Fibroblast of lung (primary cell): ENCODE results near the gene BTBD16. TPM values are rescaled to one million over a fixed set of nuclear protein-coding genes. Genes with fewer than 3 reads are reported as not detected.

Experiments
- DNase-seq, 2 donors: peaks; one replicate each; pipeline versions ENCODE4 v3.0.0 to v3.0.0-alpha.2; 2010; ENCODE audit warnings: low read depth in 2 of 2
- H2AFZ ChIP-seq: 2 replicates; pipeline ENCODE4 v1.5.1; 2012; ENCODE audit warnings: low read length, control low read depth, inconsistent platforms
- H3K27ac ChIP-seq: 2 replicates; pipeline ENCODE4 v1.5.1; 2011; ENCODE audit warnings: low read length, control low read depth; ENCODE audit not compliant: insufficient read depth
- H3K27me3 ChIP-seq: 2 replicates; pipeline ENCODE4 v1.5.1; 2011; ENCODE audit warnings: mild to moderate bottlenecking, low read length; ENCODE audit not compliant: control insufficient read depth, insufficient read depth
- H3K36me3 ChIP-seq: 2 replicates; pipeline ENCODE4 v1.5.1; 2011; ENCODE audit warnings: low read length; ENCODE audit not compliant: control insufficient read depth, insufficient read depth
- H3K4me1 ChIP-seq: 2 replicates; pipeline ENCODE4 v1.5.1; 2011; ENCODE audit warnings: low read length; ENCODE audit not compliant: control insufficient read depth, insufficient read depth; ENCODE audit errors: extremely low read depth
- H3K4me2 ChIP-seq: 2 replicates; pipeline ENCODE4 v1.5.1; 2011; ENCODE audit warnings: low read length, control low read depth; ENCODE audit not compliant: insufficient read depth; ENCODE audit errors: extremely low read depth
- H3K4me3 ChIP-seq, 4 experiments: fragments of 200-600 bp in 1 of 4; sonication (generic) in 1 of 4; replicated peaks in 1 of 4; 2 replicates each; pipeline ENCODE4 v1.5.1; 2011 to 2016; ENCODE audit warnings: low read length in 4 of 4, low read depth in 3 of 4, mild to moderate bottlenecking in 3 of 4, control low read depth in 2 of 4, inconsistent platforms in 1 of 4, mixed read lengths in 1 of 4; ENCODE audit not compliant: insufficient read depth in 1 of 4; ENCODE audit errors: control extremely low read depth in 1 of 4
- H3K79me2 ChIP-seq: 2 replicates; pipeline ENCODE4 v1.5.1; 2012; ENCODE audit warnings: mild to moderate bottlenecking, low read length, inconsistent platforms; ENCODE audit not compliant: control insufficient read depth, insufficient read depth
- H3K9ac ChIP-seq: 2 replicates; pipeline ENCODE4 v1.5.1; 2011; ENCODE audit warnings: mild to moderate bottlenecking, low read length, control low read depth; ENCODE audit not compliant: insufficient read depth
- H3K9me3 ChIP-seq: 2 replicates; pipeline ENCODE4 v1.5.1; 2012; ENCODE audit warnings: low read depth, low read length; ENCODE audit not compliant: control insufficient read depth, insufficient read depth
- H4K20me1 ChIP-seq: 2 replicates; pipeline ENCODE4 v1.5.1; 2011; ENCODE audit warnings: low read length; ENCODE audit not compliant: control insufficient read depth, insufficient read depth; ENCODE audit errors: extremely low read depth
- EZH2 ChIP-seq: IDR thresholded peaks from 2 replicates; pipeline ENCODE4 v1.5.1; 2012; ENCODE audit warnings: low read length, control low read depth, mild to moderate bottlenecking; ENCODE audit errors: missing control alignments
- polyA plus RNA-seq, 2 donors: library from polyadenylated mRNA; depleted of rRNA in 1 of 2; stranded (reverse) in 1 of 2; unstranded in 1 of 2; fragments of >200 nt; gene quantifications; 2 replicates each; pipeline ENCODE4 v1.2.1, GENCODE V29; 2011 to 2012; ENCODE audit warnings: missing spikeins in 1 of 2
- total RNA-seq: library from RNA; depleted of rRNA; stranded (reverse); fragments of >200 nt; gene quantifications from 2 replicates; pipeline ENCODE4 v1.2.1, GENCODE V29; 2014
- TF ChIP-seq, protein P1 (sequence below), 2 donors: IDR thresholded peaks in 1 of 2; conservative IDR thresholded peaks in 1 of 2; 1 replicate in 1 of 2; 2 replicates in 1 of 2; pipeline ENCODE4 v1.5.1; 2011 to 2012; ENCODE audit warnings: low read length in 2 of 2, control low read depth in 1 of 2, inconsistent platforms in 1 of 2, low read depth in 1 of 2, mild to moderate bottlenecking in 1 of 2

Gene BTBD16
- total and polyA plus RNA-seq, 2 donors (not counting 1 experiment from before 2014, with no cell fraction given) = not detected

DNA sequence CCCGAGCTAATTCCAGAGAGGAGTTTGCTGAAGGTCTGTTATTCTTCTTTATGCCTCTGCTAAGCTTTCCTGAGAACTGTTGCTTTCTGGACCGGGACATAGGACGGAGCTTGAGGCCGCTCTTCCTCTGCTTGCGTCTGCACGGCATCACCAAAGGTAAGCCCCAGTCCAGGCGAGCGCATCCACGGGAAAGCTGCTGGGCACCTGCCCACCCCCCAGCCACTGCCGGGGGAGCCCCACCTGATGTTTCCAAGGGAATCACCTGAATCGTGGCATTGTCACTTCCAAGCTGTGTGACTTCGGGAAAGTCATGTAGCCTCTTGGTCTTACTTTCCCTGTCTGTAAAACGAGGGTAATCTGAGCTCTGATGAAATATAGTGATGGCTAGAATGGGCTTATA, 58.3 kb downstream of the BTBD16 start:
- no peak overlapping the region for H3K4me3 ChIP-seq
- DNase-seq = no peak

GRCh38 chr10:122331100-122331499, 60.0 kb downstream of the BTBD16 start:
- Histone ChIP-seq H3K27me3 (peaks cover 9% of the 10 kb centered on the region), H4K20me1 (no peaks in the 10 kb centered on the region)
- TF ChIP-seq EZH2 = no peak
- TF ChIP-seq, protein P1, sequence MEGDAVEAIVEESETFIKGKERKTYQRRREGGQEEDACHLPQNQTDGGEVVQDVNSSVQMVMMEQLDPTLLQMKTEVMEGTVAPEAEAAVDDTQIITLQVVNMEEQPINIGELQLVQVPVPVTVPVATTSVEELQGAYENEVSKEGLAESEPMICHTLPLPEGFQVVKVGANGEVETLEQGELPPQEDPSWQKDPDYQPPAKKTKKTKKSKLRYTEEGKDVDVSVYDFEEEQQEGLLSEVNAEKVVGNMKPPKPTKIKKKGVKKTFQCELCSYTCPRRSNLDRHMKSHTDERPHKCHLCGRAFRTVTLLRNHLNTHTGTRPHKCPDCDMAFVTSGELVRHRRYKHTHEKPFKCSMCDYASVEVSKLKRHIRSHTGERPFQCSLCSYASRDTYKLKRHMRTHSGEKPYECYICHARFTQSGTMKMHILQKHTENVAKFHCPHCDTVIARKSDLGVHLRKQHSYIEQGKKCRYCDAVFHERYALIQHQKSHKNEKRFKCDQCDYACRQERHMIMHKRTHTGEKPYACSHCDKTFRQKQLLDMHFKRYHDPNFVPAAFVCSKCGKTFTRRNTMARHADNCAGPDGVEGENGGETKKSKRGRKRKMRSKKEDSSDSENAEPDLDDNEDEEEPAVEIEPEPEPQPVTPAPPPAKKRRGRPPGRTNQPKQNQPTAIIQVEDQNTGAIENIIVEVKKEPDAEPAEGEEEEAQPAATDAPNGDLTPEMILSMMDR (conservative IDR thresholded peaks at IDR 0.05 in 1 of 2, IDR thresholded peaks at IDR 0.05 in 1 of 2; ENCODE audit: low read depth in 1 of 2, low read length in 2 of 2) = no peak

More for the DNA sequence above, 58.3 kb downstream of the BTBD16 start:
- H4K20me1 ChIP-seq = no peaks in the 10 kb centered on the region
- H3K79me2 ChIP-seq = no peaks in the 10 kb centered on the region
- no peaks in the 10 kb centered on the region for H3K36me3 ChIP-seq
- no peak overlapping the region for H3K9ac ChIP-seq
- H3K27me3 ChIP-seq = peaks cover 9% of the 10 kb centered on the region
- no peak overlapping the region for H3K4me2 ChIP-seq
- H3K4me1 ChIP-seq = no peaks in the 10 kb centered on the region
- H3K27ac ChIP-seq = no peak overlapping the region
- TF ChIP-seq EZH2 = no peak
- TF ChIP-seq, protein P1 (conservative IDR thresholded peaks at IDR 0.05 in 1 of 2, IDR thresholded peaks at IDR 0.05 in 1 of 2; ENCODE audit: low read depth in 1 of 2, low read length in 2 of 2) = no peak
- no peak overlapping the region for H2AFZ ChIP-seq
- H3K9me3 ChIP-seq = no peaks in the 10 kb centered on the region

GRCh38 chr10:122331615-122332446, 60.7 kb downstream of the BTBD16 start:
- peak in 1 of 2 donors; percentile 72 for DNase-seq
- H3K4me2 ChIP-seq = no peak overlapping the region
- no peak overlapping the region for H2AFZ ChIP-seq
- no peak overlapping the region for H3K4me3 ChIP-seq
- no peak overlapping the region for H3K9ac ChIP-seq
- H3K4me1 ChIP-seq = no peaks in the 10 kb centered on the region
- TF ChIP-seq EZH2 = no peak
- TF ChIP-seq, protein P1 (conservative IDR thresholded peaks at IDR 0.05 in 1 of 2, IDR thresholded peaks at IDR 0.05 in 1 of 2; ENCODE audit: low read depth in 1 of 2, low read length in 2 of 2) = no peak
- H3K9me3 ChIP-seq = no peaks in the 10 kb centered on the region
- H4K20me1 ChIP-seq = no peaks in the 10 kb centered on the region
- no peaks in the 10 kb centered on the region for H3K79me2 ChIP-seq
- H3K27me3 ChIP-seq = peaks cover 7% of the 10 kb centered on the region
- H3K36me3 ChIP-seq = no peaks in the 10 kb centered on the region
- H3K27ac ChIP-seq = no peak overlapping the region

More at GRCh38 chr10:122331100-122331499, 60.0 kb downstream of the BTBD16 start:
- Histone ChIP-seq H3K4me1 (no peaks in the 10 kb centered on the region), H3K9me3 (no peaks in the 10 kb centered on the region), H2AFZ (no peak overlapping the region), H3K27ac (no peak overlapping the region), H3K79me2 (no peaks in the 10 kb centered on the region), H3K4me3 (no peak overlapping the region), H3K9ac (no peak overlapping the region), H3K36me3 (no peaks in the 10 kb centered on the region), H3K4me2 (no peak overlapping the region)
- no peak for DNase-seq
